WTC11 (cell line): Measurements from ENCODE around the gene PRKCQ.

Experiments
- MAX ChIP-seq: sonication (generic); formaldehyde crosslinking; IDR thresholded peaks from 2 replicates; pipeline ENCODE4 v1.8.0; 2022; ENCODE audit warnings: mild to moderate bottlenecking, missing genetic modification reagents
- TEAD4 ChIP-seq: sonication (generic); formaldehyde crosslinking; IDR thresholded peaks from 2 replicates; pipeline ENCODE4 v1.8.0; 2022; ENCODE audit warnings: mild to moderate bottlenecking, missing genetic modification reagents
- TF ChIP-seq, protein P1 (sequence below): sonication (generic); formaldehyde crosslinking; IDR thresholded peaks from 2 replicates; pipeline ENCODE4 v1.8.1; 2023; ENCODE audit warnings: mild to moderate bottlenecking, missing genetic modification reagents

DNA sequence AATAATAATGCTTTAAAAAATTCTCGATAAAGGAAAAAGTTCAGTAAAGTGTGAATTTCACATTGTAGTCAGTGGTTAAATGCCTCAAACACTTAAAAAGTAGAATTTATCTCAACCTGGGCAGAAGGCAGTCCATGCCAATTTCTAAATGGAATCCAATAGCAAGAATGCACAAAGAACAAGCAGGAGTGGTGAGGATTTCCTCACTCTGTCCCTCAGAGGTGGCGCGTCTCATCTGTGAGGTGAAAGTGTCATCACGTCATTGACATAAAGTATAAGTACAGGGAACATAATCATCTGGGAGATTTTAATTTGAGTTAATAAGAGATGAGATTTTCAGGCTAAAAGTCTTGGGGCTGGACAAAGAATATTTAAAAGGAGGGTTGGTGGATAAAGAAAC lies 10.0 kb upstream of the PRKCQ start:
- TF ChIP-seq TEAD4 (CRISPR knock-in tag), result no peak
- TF ChIP-seq, protein P1, sequence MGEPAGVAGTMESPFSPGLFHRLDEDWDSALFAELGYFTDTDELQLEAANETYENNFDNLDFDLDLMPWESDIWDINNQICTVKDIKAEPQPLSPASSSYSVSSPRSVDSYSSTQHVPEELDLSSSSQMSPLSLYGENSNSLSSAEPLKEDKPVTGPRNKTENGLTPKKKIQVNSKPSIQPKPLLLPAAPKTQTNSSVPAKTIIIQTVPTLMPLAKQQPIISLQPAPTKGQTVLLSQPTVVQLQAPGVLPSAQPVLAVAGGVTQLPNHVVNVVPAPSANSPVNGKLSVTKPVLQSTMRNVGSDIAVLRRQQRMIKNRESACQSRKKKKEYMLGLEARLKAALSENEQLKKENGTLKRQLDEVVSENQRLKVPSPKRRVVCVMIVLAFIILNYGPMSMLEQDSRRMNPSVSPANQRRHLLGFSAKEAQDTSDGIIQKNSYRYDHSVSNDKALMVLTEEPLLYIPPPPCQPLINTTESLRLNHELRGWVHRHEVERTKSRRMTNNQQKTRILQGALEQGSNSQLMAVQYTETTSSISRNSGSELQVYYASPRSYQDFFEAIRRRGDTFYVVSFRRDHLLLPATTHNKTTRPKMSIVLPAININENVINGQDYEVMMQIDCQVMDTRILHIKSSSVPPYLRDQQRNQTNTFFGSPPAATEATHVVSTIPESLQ (CRISPR knock-in tag), result no peak
- no peak for TF ChIP-seq MAX (CRISPR knock-in tag)
